Activated T-cell treated with anti-CD3 and anti-CD28 coated beads, Interleukin-2, amount 50 U/mL, for 4 hours (primary cell): Measurements from ENCODE around the gene DEFB121. TPM values are rescaled to one million over a fixed set of nuclear protein-coding genes. Genes with fewer than 3 reads are reported as not detected.
"Not testable (repeated sequence)": the region's sequence is repeated elsewhere in the genome, so short reads cannot be mapped to it uniquely, and the experiment has no call there.

ENCODE experiments used
- ATAC-seq, 2 donors: fragments of 200-7000 bp; cut with Tn5 transposase; one replicate each; pipeline ENCODE4 v1.10.0; 2021
- DNase-seq: peaks from one replicate; pipeline ENCODE4 v3.0.0-alpha.2; 2020
- H3K27me3 Mint-ChIP-seq: one replicate; pipeline ENCODE4 v1.8.0; 2021; ENCODE audit warnings: low read depth, mixed read lengths
- H3K36me3 Mint-ChIP-seq: one replicate; pipeline ENCODE4 v1.8.0; 2022; ENCODE audit warnings: mixed read lengths; ENCODE audit not compliant: insufficient read depth
- H3K4me1 Mint-ChIP-seq: one replicate; pipeline ENCODE4 v1.8.0; 2021; ENCODE audit warnings: low read depth, mixed read lengths
- H3K4me3 Mint-ChIP-seq: one replicate; pipeline ENCODE4 v1.8.0; 2021; ENCODE audit warnings: mild to moderate bottlenecking, moderate library complexity, mixed read lengths
- H3K9me3 Mint-ChIP-seq: one replicate; pipeline ENCODE4 v1.8.0; 2021; ENCODE audit warnings: mixed read lengths
- total RNA-seq, 3 donors: library from RNA; stranded (reverse); gene quantifications; one replicate each; pipeline ENCODE4 v1.2.1, GENCODE V29; 2021

DEFB121 gene
- total RNA-seq, 3 donors from 2014 or later, result not detected

- no peaks in the 10 kb centered on the region for H3K9me3 Mint-ChIP-seq
- peaks cover 15% of the 10 kb centered on the region for H3K27me3 Mint-ChIP-seq
- H3K4me3 Mint-ChIP-seq, result no peak overlapping the region
- DNase-seq, result no peak
- H3K4me1 Mint-ChIP-seq, result no peaks in the 10 kb centered on the region
- no peaks in the 10 kb centered on the region for H3K36me3 Mint-ChIP-seq
- ATAC-seq, result no peak
These were observed 2.1 kb downstream of the DEFB121 start for GRCh38 chr20:31403886-31404285.

GRCh38 chr20:31394900-31395299 lies 11.1 kb downstream of the DEFB121 start:
- no peak for DNase-seq
- H3K9me3 Mint-ChIP-seq, result no peaks in the 10 kb centered on the region
- H3K27me3 Mint-ChIP-seq, result peaks cover 18% of the 10 kb centered on the region
- no peak overlapping the region for H3K4me3 Mint-ChIP-seq
- ATAC-seq, result no peak
- H3K4me1 Mint-ChIP-seq, result no peaks in the 10 kb centered on the region
- H3K36me3 Mint-ChIP-seq, result no peaks in the 10 kb centered on the region

DNA sequence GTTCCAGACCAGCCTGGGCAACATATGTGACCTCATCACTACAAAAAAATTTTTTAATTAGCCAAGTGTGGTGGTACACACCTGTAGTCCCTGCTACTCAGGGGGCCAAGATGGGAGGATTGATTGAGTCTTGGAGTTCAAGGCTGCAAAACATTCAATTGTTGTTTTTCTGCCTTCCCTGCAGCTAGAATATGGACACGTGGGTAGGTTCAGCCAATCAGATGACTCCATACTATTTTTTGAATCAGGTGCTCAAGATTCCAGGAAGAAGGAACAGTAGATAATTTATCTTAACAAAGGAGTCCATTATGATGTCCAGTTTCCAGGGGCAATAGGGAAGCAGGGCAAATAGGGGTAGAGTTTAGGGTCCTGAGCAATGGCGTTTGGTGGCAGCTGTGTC lies 13.2 kb downstream of the DEFB121 start:
- Mint-ChIP-seq H3K9me3 (no peaks in the 10 kb centered on the region), H3K4me1 (no peaks in the 10 kb centered on the region), H3K36me3 (no peaks in the 10 kb centered on the region), H3K27me3 (peaks cover 19% of the 10 kb centered on the region), H3K4me3 (no peak overlapping the region)
- no peak for ATAC-seq
- DNase-seq, result no peak

DNA sequence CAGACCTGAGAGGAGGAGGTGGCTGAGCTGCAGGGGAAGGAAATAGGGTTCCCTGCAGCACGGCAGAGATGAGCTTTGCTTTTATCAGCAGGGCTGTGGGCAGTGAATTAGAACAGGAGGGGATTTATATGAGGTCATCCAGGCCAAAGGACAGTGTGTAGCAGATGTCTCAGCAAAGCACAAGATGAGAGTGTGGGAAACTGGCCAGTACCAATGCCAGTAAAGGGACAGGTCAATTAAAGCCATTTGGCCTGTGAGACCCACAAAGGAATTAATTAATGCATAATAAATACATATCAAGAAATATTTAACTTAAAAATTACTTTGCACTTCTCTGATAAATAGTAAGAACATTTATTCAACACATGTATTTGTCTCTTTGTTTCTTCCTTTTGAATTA lies 15.5 kb downstream of the DEFB121 start, which contains the start of gene DEFB119:
TSS of gene DEFB119 (minus strand) at position 101 of the 400 bp plus-strand sequence. CDS start 107 bp downstream, outside the sequence.
- no peak for ATAC-seq
- Mint-ChIP-seq H3K36me3 (no peaks in the 10 kb centered on the region), H3K4me3 (no peak within 1 kb of the TSS), H3K4me1 (no peaks in the 10 kb centered on the region), H3K27me3 (peaks cover 15% of the 10 kb centered on the region), H3K9me3 (no peaks in the 10 kb centered on the region)
- DNase-seq, result no peak

GRCh38 chr20:31374346-31374745 lies 31.7 kb downstream of the DEFB121 start:
- no peaks in the 10 kb centered on the region for H3K4me1 Mint-ChIP-seq
- H3K27me3 Mint-ChIP-seq, result no peaks in the 10 kb centered on the region
- ATAC-seq (no peak), DNase-seq (no peak)
- peaks cover 2% of the 10 kb centered on the region for H3K36me3 Mint-ChIP-seq
- no peak overlapping the region for H3K4me3 Mint-ChIP-seq
- peaks cover 13% of the 10 kb centered on the region for H3K9me3 Mint-ChIP-seq

DNA sequence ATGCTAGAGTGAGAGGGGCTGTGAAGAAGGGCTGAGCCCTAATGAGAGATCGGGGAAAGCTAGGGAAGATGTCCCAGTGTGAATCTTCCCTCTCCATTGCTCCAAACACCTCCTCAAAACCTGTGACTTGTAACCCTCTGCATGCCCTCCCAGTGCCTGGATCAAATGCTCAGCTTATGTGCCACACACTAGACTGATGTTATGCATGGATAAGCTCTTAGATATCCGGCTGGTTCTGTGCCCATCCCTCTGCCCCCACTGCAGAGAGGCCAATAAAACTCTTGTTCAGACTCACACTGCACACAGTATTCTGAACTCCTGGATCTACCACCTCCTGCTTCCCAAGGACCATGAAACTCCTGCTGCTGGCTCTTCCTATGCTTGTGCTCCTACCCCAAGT lies 37.7 kb downstream of the DEFB121 start, which contains the start of gene DEFB118:
TSS of gene DEFB118 (plus strand) at position 301 of the 400 bp plus-strand sequence. CDS start at position 351, 50 bp downstream.
- no peak for DNase-seq
- H3K27me3 Mint-ChIP-seq, result no peaks in the 10 kb centered on the region
- no peaks in the 10 kb centered on the region for H3K4me1 Mint-ChIP-seq
- H3K36me3 Mint-ChIP-seq, result no peaks in the 10 kb centered on the region
- no peak within 1 kb of the TSS for H3K4me3 Mint-ChIP-seq
- no peak for ATAC-seq
- peaks cover 5% of the 10 kb centered on the region for H3K9me3 Mint-ChIP-seq

GRCh38 chr20:31364272-31364671 lies 41.7 kb downstream of the DEFB121 start:
- not testable (repeated sequence) for H3K4me1 Mint-ChIP-seq, H3K4me3 Mint-ChIP-seq, H3K9me3 Mint-ChIP-seq, DNase-seq, H3K36me3 Mint-ChIP-seq, H3K27me3 Mint-ChIP-seq, ATAC-seq

- Mint-ChIP-seq H3K36me3 (no peaks in the 10 kb centered on the region), H3K27me3 (peaks cover 7% of the 10 kb centered on the region), H3K4me3 (no peak overlapping the region), H3K9me3 (peaks cover 5% of the 10 kb centered on the region), H3K4me1 (no peaks in the 10 kb centered on the region)
- no peak for DNase-seq
- ATAC-seq, result no peak
These were observed 42.7 kb downstream of the DEFB121 start for GRCh38 chr20:31363295-31363694.

GRCh38 chr20:31355981-31356380 lies 50.0 kb downstream of the DEFB121 start:
- Mint-ChIP-seq H3K4me3 (no peak overlapping the region), H3K27me3 (peaks cover 11% of the 10 kb centered on the region), H3K9me3 (no peaks in the 10 kb centered on the region), H3K4me1 (no peaks in the 10 kb centered on the region), H3K36me3 (no peaks in the 10 kb centered on the region)
- DNase-seq (no peak), ATAC-seq (no peak)

Other genes starting within 250 kb of the DEFB121 start
- gene DEFB115, start 148.6 kb downstream of the DEFB121 start, total RNA-seq, result not detected
- gene DEFB116, start 97.6 kb downstream of the DEFB121 start, total RNA-seq, result not detected
- gene DEFB118, start 37.6 kb downstream of the DEFB121 start, total RNA-seq, result not detected
- not detected for gene DEFB119, start 15.6 kb downstream of the DEFB121 start, total RNA-seq
- not detected for gene DEFB123, start 34.4 kb upstream of the DEFB121 start, total RNA-seq
- not detected for gene DEFB124, start 68.9 kb upstream of the DEFB121 start, total RNA-seq
- gene REM1, start 69.1 kb upstream of the DEFB121 start, total RNA-seq, result not detected
- gene HM13, start 108.2 kb upstream of the DEFB121 start, total RNA-seq, result 100 to 1,000 TPM; 191 to 210 (median 195) TPM
- gene ID1, start 199.1 kb upstream of the DEFB121 start, total RNA-seq, result 1 to 10 TPM; 1.4 to 1.6 (median 1.5) TPM
- gene COX4I2, start 231.7 kb upstream of the DEFB121 start, total RNA-seq, result not detected